Measurements from ENCODE around the gene VPS13D. TPM values are rescaled to one million over a fixed set of nuclear protein-coding genes. Genes with fewer than 3 reads are reported as not detected.

VPS13D gene
- total RNA-seq, 1 donor from 2014 or later = 77.8 TPM

- no peak overlapping the region for H3K27ac Mint-ChIP-seq
- no peak for DNase-seq (ENCODE audit: low spot score in 2 of 2, unreplicated experiment in 2 of 2)
- no peak for TF ChIP-seq CTCF (IDR thresholded peaks at IDR 0.05; ENCODE audit: unreplicated experiment)
- H3K4me3 Mint-ChIP-seq = no peak overlapping the region
- H3K4me1 Mint-ChIP-seq = peaks cover 6% of the 10 kb centered on the region
- H3K36me3 Mint-ChIP-seq = peaks cover 48% of the 10 kb centered on the region
- no peaks in the 10 kb centered on the region for H3K9me3 Mint-ChIP-seq
- no peaks in the 10 kb centered on the region for H3K27me3 Mint-ChIP-seq (ENCODE audit: low read depth)
Observed at GRCh38 chr1:12249748-12250147, 19.9 kb downstream of the VPS13D start.

GRCh38 chr1:12251442-12251841 is 21.6 kb downstream of the VPS13D start:
- DNase-seq (ENCODE audit: low spot score in 2 of 2, unreplicated experiment in 2 of 2) = no peak
- TF ChIP-seq CTCF (IDR thresholded peaks at IDR 0.05; ENCODE audit: unreplicated experiment) = no peak
- H3K9me3 Mint-ChIP-seq = no peaks in the 10 kb centered on the region
- peaks cover 44% of the 10 kb centered on the region for H3K36me3 Mint-ChIP-seq
- no peaks in the 10 kb centered on the region for H3K27me3 Mint-ChIP-seq (ENCODE audit: low read depth)
- peak overlapping the region; percentile 31 for H3K27ac Mint-ChIP-seq
- no peak overlapping the region for H3K4me3 Mint-ChIP-seq
- peaks cover 6% of the 10 kb centered on the region for H3K4me1 Mint-ChIP-seq

GRCh38 chr1:12255913-12256312 is 26.1 kb downstream of the VPS13D start:
- DNase-seq (ENCODE audit: low spot score in 2 of 2, unreplicated experiment in 2 of 2) = no peak
- no peak for TF ChIP-seq CTCF (IDR thresholded peaks at IDR 0.05; ENCODE audit: unreplicated experiment)
- H3K27me3 Mint-ChIP-seq (ENCODE audit: low read depth) = no peaks in the 10 kb centered on the region
- H3K27ac Mint-ChIP-seq = no peak overlapping the region
- peaks cover 44% of the 10 kb centered on the region for H3K36me3 Mint-ChIP-seq
- peaks cover 6% of the 10 kb centered on the region for H3K4me1 Mint-ChIP-seq
- H3K4me3 Mint-ChIP-seq = no peak overlapping the region
- H3K9me3 Mint-ChIP-seq = no peaks in the 10 kb centered on the region

GRCh38 chr1:12258272-12258671 is 28.4 kb downstream of the VPS13D start:
- Mint-ChIP-seq H3K4me3 (no peak overlapping the region), H3K27me3 (ENCODE audit: low read depth) (no peaks in the 10 kb centered on the region), H3K9me3 (no peaks in the 10 kb centered on the region), H3K36me3 (peaks cover 57% of the 10 kb centered on the region), H3K4me1 (no peaks in the 10 kb centered on the region), H3K27ac (no peak overlapping the region)
- TF ChIP-seq CTCF (IDR thresholded peaks at IDR 0.05; ENCODE audit: unreplicated experiment) = no peak
- no peak for DNase-seq (ENCODE audit: low spot score in 2 of 2, unreplicated experiment in 2 of 2)

GRCh38 chr1:12269351-12269750 is 39.5 kb downstream of the VPS13D start:
- TF ChIP-seq CTCF (IDR thresholded peaks at IDR 0.05; ENCODE audit: unreplicated experiment) = no peak
- Mint-ChIP-seq H3K9me3 (peaks cover 10% of the 10 kb centered on the region), H3K4me3 (no peak overlapping the region), H3K27me3 (ENCODE audit: low read depth) (no peaks in the 10 kb centered on the region), H3K4me1 (peaks cover 6% of the 10 kb centered on the region), H3K27ac (no peak overlapping the region), H3K36me3 (peaks cover 48% of the 10 kb centered on the region)
- DNase-seq (ENCODE audit: low spot score in 2 of 2, unreplicated experiment in 2 of 2) = no peak

- Mint-ChIP-seq H3K4me1 (peaks cover 11% of the 10 kb centered on the region), H3K27ac (no peak overlapping the region), H3K9me3 (no peaks in the 10 kb centered on the region), H3K4me3 (no peak overlapping the region), H3K36me3 (peaks cover 43% of the 10 kb centered on the region), H3K27me3 (ENCODE audit: low read depth) (no peaks in the 10 kb centered on the region)
- no peak for TF ChIP-seq CTCF (IDR thresholded peaks at IDR 0.05; ENCODE audit: unreplicated experiment)
- no peak for DNase-seq (ENCODE audit: low spot score in 2 of 2, unreplicated experiment in 2 of 2)
Observed at GRCh38 chr1:12271033-12271432, 41.2 kb downstream of the VPS13D start.

Measured in mesothelial cell of epicardium (in vitro differentiated cells).